ENCODE data around the gene TRIM44.

DNA sequence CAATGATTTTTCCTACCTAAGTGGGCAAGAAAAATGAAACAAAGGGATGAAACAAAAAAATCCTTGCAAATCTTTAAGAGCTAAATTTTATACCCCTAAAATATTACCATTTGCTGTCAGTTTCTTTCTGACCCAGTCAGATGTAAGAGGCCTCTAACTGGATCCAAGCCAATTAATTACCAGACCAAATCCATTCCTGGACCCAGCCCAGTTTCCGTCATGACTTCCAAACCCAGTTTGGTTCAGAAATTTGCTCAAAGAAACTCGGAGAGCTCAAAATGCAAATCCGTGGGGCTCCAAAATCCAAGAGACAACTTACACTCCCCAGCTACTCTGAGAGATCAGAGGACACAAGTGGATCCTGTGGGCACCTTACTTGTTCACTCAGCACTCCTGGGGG, 46.8 kb downstream of the TRIM44 start:
- no peak for TF ChIP-seq POLR2A (IDR thresholded peaks at IDR 0.05)
- TF ChIP-seq, protein P1, sequence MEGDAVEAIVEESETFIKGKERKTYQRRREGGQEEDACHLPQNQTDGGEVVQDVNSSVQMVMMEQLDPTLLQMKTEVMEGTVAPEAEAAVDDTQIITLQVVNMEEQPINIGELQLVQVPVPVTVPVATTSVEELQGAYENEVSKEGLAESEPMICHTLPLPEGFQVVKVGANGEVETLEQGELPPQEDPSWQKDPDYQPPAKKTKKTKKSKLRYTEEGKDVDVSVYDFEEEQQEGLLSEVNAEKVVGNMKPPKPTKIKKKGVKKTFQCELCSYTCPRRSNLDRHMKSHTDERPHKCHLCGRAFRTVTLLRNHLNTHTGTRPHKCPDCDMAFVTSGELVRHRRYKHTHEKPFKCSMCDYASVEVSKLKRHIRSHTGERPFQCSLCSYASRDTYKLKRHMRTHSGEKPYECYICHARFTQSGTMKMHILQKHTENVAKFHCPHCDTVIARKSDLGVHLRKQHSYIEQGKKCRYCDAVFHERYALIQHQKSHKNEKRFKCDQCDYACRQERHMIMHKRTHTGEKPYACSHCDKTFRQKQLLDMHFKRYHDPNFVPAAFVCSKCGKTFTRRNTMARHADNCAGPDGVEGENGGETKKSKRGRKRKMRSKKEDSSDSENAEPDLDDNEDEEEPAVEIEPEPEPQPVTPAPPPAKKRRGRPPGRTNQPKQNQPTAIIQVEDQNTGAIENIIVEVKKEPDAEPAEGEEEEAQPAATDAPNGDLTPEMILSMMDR (IDR thresholded peaks at IDR 0.05) = no peak

All from esophagus squamous epithelium (tissue), 4 donors.